Thyroid gland (tissue), 4 donors: ENCODE measurements around the gene IFI27.

Source experiments
- POLR2A ChIP-seq, 2 donors: fragments of 450-650 bp; IDR thresholded peaks; one replicate each; pipeline ENCODE4 v1.6.1; 2017; ENCODE audit warnings: antibody characterized with exemption in 2 of 2, mild to moderate bottlenecking in 2 of 2, moderate library complexity in 1 of 2
- TF ChIP-seq, protein P1 (sequence below), 6 experiments: fragments of 200-600 bp in 3 of 6; fragments of 450-650 bp in 3 of 6; sonication (generic) in 3 of 6; IDR thresholded peaks; one replicate each; pipeline ENCODE4 v1.5.1; 2016 to 2019; ENCODE audit warnings: antibody characterized with exemption in 6 of 6, mild to moderate bottlenecking in 2 of 6, inconsistent platforms in 1 of 6, moderate library complexity in 1 of 6

DNA sequence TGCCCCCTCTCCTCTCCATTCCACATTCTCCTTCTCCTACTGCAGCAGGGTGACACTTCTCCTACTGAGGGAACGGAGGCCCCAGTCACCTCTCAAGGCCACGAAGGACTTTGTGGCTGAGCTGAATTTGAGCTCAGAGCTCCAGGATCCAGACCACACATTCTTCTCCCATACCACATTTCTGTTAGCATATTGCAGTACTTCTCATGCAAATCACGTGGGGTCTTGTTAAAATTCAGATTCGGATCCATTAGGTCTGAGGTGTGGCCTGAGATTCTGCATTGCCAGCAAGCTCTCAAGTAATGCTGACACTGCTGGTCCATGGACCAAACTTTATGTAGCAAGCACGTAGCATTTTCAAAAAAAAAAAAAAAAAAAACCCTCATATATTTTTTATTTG is 28.5 kb downstream of the IFI27 start:
- TF ChIP-seq, protein P1, sequence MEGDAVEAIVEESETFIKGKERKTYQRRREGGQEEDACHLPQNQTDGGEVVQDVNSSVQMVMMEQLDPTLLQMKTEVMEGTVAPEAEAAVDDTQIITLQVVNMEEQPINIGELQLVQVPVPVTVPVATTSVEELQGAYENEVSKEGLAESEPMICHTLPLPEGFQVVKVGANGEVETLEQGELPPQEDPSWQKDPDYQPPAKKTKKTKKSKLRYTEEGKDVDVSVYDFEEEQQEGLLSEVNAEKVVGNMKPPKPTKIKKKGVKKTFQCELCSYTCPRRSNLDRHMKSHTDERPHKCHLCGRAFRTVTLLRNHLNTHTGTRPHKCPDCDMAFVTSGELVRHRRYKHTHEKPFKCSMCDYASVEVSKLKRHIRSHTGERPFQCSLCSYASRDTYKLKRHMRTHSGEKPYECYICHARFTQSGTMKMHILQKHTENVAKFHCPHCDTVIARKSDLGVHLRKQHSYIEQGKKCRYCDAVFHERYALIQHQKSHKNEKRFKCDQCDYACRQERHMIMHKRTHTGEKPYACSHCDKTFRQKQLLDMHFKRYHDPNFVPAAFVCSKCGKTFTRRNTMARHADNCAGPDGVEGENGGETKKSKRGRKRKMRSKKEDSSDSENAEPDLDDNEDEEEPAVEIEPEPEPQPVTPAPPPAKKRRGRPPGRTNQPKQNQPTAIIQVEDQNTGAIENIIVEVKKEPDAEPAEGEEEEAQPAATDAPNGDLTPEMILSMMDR (IDR thresholded peaks at IDR 0.05): no peak
- no peak for TF ChIP-seq POLR2A (IDR thresholded peaks at IDR 0.05)
